Epithelial cell of esophagus (primary cell): ENCODE measurements around the gene RBMS1.
A peak's percentile ranks its signal among the peaks of the same experiment; 100 is the strongest.

Source experiments
- DNase-seq: peaks from one replicate; pipeline ENCODE4 v3.0.0; 2010; ENCODE audit warnings: low read depth
- H3K4me3 ChIP-seq: 2 replicates; pipeline ENCODE4 v1.5.1; 2011; ENCODE audit warnings: mild to moderate bottlenecking, low read length, control low read depth
- TF ChIP-seq, protein P1 (sequence below): IDR thresholded peaks from 2 replicates; pipeline ENCODE4 v1.5.1; 2011; ENCODE audit warnings: low read depth, mild to moderate bottlenecking, low read length, control low read depth, inconsistent platforms; ENCODE audit not compliant: insufficient read depth; ENCODE audit errors: missing control alignments

Gene RBMS1

DNA sequence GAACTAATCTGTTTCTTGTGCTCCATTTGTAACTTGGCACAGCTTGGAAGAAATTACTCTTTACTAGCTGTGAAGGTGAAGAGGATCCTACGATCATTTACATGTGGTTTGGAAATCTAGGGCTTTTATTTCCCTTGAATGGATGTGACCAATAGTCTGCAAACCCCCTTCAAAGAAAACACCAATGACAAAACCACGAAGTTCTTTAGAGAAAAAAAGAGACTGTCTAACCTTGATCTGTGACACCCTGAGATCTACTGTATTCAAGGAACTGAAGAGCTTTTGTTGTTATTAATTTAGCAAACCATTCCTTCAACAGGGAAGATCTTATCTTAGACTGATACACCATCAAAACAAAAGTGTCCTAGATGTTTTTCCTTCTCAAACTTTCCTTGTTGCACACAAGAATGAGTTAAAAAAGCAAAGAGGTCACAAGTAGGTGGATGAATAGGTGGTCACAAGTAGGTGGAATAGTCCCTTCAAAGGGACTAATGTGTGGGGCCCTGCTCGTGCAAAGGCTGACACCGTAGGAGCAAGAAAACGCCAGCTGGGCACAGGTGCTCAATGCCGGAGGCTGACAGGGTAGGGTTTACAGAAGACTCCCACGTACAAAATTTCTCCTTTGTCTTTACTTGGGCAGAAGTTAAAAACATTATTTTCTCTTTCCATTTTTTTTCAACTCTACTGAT, 197.9 kb downstream of the RBMS1 start:
- DNase-seq = no peak
- H3K4me3 ChIP-seq = no peak overlapping the region
- TF ChIP-seq, protein P1, sequence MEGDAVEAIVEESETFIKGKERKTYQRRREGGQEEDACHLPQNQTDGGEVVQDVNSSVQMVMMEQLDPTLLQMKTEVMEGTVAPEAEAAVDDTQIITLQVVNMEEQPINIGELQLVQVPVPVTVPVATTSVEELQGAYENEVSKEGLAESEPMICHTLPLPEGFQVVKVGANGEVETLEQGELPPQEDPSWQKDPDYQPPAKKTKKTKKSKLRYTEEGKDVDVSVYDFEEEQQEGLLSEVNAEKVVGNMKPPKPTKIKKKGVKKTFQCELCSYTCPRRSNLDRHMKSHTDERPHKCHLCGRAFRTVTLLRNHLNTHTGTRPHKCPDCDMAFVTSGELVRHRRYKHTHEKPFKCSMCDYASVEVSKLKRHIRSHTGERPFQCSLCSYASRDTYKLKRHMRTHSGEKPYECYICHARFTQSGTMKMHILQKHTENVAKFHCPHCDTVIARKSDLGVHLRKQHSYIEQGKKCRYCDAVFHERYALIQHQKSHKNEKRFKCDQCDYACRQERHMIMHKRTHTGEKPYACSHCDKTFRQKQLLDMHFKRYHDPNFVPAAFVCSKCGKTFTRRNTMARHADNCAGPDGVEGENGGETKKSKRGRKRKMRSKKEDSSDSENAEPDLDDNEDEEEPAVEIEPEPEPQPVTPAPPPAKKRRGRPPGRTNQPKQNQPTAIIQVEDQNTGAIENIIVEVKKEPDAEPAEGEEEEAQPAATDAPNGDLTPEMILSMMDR = no peak

DNA sequence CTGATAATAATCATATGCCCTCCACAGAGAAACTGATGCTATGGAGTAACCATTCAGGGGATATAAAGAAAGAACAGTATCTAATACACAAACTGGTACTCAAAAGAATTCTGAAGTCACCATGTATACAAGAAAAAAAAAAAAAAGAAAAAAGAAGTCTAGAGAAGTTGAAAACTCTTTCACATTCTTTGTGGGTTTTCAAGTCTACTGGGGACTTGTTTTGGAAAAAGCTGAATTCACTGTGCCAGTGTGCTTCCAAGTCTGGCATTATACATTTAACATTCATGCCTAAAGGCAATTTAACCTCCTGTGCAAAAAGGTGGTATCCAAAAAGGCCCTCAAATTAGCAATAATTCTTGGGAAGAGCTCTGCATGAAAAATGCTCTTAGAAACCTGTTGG, 198.7 kb downstream of the RBMS1 start:
- no peak for DNase-seq
- TF ChIP-seq, protein P1 = no peak
- H3K4me3 ChIP-seq = no peak overlapping the region

DNA sequence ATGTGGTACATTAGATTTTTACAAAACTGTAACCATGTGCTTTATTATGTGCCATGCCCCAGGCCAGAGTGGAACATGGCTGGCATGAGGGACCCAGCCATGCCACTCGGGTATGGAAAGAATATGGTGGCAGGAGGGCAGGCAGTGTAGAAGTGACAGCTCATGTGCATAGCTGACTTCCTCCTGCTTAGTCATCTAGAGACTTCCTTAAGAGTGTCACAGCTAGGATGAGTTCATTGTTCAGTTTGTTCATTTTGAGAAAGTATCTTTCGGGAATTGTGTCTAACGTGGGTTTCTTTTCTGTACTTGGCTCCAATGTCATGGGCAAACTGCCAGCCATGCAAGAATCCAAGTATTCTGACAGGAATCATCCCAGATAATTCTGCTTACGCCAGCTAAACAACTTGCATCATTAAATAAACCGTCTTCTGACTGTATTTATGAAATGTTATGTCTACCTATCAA, 199.2 kb downstream of the RBMS1 start:
- TF ChIP-seq, protein P1 = no peak
- DNase-seq = peak; percentile 79
- H3K4me3 ChIP-seq = no peak overlapping the region

DNA sequence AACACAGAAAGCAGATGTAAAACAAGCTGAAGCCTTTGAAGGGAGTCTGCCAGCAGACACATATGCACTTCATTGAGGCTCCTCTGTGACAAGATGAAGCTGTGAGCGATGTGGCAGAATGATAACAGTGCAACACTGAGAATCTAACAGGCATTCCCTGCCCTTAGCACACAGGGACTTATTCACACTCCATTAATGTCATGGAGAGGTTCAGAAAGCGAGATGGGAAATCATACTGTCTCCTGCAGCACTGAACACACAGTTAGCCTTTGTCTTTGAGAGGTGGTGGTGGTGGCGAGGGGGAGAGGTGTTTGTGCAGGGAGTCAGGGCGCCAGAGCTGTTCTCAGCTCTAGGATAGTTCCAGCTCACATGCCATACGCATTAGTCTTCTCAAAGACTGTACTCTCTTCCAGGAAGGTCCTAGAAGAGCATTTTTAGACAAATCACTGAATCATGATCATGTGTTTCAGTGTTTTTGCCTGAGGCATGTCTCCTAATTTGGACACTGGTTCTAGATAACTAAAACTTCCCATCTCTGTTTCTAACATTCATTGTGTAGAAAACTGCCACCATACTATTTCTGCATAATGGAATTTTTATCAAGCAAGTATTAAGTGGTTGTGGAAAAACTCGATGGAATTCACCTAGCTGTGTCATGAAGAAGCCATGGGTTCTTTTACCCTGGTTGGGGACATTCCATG, 200.1 kb downstream of the RBMS1 start:
- no peak overlapping the region for H3K4me3 ChIP-seq
- TF ChIP-seq, protein P1 = no peak
- peak; percentile 91 for DNase-seq

DNA sequence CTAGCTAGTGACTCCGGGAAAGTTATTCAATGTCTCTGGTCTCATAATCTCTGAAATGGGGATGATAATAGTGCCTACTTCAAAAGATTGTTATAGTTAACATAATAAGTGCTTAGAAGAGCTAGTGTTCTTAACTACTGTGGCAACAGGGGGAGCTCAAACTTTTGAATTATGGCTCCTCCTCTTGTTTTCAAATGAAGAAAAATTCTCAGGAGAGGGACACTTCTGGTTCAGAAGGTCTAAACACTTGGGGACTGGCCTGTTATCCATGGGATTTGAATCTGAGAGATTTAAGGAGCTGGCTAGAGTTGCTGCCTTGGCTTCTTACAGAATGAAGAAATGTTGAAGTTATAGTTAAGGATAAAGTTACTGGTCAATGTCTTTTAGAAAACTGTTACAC, 201.4 kb downstream of the RBMS1 start:
- TF ChIP-seq, protein P1 = no peak
- H3K4me3 ChIP-seq = no peak overlapping the region
- DNase-seq = no peak

DNA sequence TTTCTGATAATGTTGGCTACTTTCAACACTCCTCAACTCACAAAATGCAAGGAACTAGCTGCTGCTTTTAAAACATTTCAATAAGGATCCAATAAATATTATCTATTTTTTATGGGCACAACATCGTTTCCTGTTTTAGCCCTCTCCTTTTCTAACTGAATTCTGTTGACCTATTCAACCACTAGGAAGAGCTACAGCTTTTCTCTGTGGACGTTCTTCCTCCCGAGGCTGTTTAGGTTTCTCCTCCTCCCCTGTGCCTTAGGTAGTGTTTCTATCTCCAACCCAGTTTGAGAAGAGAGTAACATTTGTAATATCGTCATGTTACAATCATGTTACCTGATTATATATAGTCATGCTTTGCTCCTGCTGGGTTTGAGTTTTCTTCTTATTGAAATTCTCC, 202.2 kb downstream of the RBMS1 start:
- TF ChIP-seq, protein P1 = no peak
- no peak overlapping the region for H3K4me3 ChIP-seq
- DNase-seq = no peak
